NB4 (cell line): ENCODE results near the gene PACSIN3.

ENCODE experiments used
- DNase-seq: peaks from one replicate; pipeline ENCODE4 v3.0.0; 2010; ENCODE audit warnings: low read depth
- H3K4me3 ChIP-seq: one replicate; pipeline ENCODE4 v1.5.1; 2011; ENCODE audit warnings: mild to moderate bottlenecking, low read depth, low read length, moderate library complexity
- CTCF ChIP-seq: IDR thresholded peaks from one replicate; pipeline ENCODE4 v1.5.1; 2012; ENCODE audit warnings: low read depth, low read length
- MAX ChIP-seq: IDR thresholded peaks from 2 replicates; pipeline ENCODE4 v1.6.1; 2011; ENCODE audit warnings: low read depth, low read length
- MYC ChIP-seq: IDR thresholded peaks from 2 replicates; pipeline ENCODE4 v1.6.1; 2011; ENCODE audit warnings: low read depth, low read length
- POLR2A ChIP-seq: IDR thresholded peaks from 2 replicates; pipeline ENCODE4 v1.6.1; 2011; ENCODE audit warnings: mild to moderate bottlenecking; ENCODE audit not compliant: insufficient read length; ENCODE audit errors: extremely low read depth

Gene PACSIN3

GRCh38 chr11:47181271-47181670, 5.0 kb downstream of the PACSIN3 start:
- H3K4me3 ChIP-seq = no peak overlapping the region
- TF ChIP-seq MAX (no peak), CTCF (no peak), MYC (no peak), POLR2A (no peak)
- no peak for DNase-seq

GRCh38 chr11:47180006-47180787, 6.0 kb downstream of the PACSIN3 start:
- H3K4me3 ChIP-seq = no peak overlapping the region
- no peak for DNase-seq
- TF ChIP-seq MYC (no peak), POLR2A (no peak), MAX (no peak), CTCF (no peak)

GRCh38 chr11:47179655-47179991, 6.6 kb downstream of the PACSIN3 start:
- TF ChIP-seq POLR2A (no peak), CTCF (peak; percentile 66), MYC (no peak), MAX (no peak)
- H3K4me3 ChIP-seq = no peak overlapping the region
- peak; percentile 61 for DNase-seq

GRCh38 chr11:47178737-47179654, 7.2 kb downstream of the PACSIN3 start:
- no peak for TF ChIP-seq CTCF
- no peak overlapping the region for H3K4me3 ChIP-seq
- DNase-seq = no peak

- TF ChIP-seq CTCF (no peak), POLR2A (no peak), MAX (no peak), MYC (no peak)
- no peak overlapping the region for H3K4me3 ChIP-seq
- no peak for DNase-seq
These were observed 7.9 kb downstream of the PACSIN3 start for GRCh38 chr11:47178316-47178715.

- TF ChIP-seq POLR2A (no peak), MAX (no peak), MYC (no peak), CTCF (no peak)
- DNase-seq = no peak
- peak overlapping the region; percentile 64 for H3K4me3 ChIP-seq
These were observed 8.4 kb downstream of the PACSIN3 start for GRCh38 chr11:47177846-47178245.
